H1 (cell line): ENCODE results near the gene HSPB1. TPM values are rescaled to one million over a fixed set of nuclear protein-coding genes. Genes with fewer than 3 reads are reported as not detected.

ENCODE experiments used
- CTCF ChIA-PET: fragments of 300-600 bp; sonication (Branson Sonifier 250); formaldehyde crosslinking; loops from one replicate; lab custom pipeline; 2021; ENCODE audit not compliant: partially characterized antibody; lab: Charles Lee
- POLR2A ChIA-PET: fragments of 300-600 bp; sonication (Branson Sonifier 250); formaldehyde crosslinking; loops from one replicate; lab custom pipeline; 2021; ENCODE audit warnings: inconsistent platforms; ENCODE audit not compliant: partially characterized antibody; lab: Charles Lee
- DNase-seq, 2 experiments: peaks; one replicate each; pipeline versions ENCODE4 v3.0.0 to v3.0.0-alpha.2; 2010 to 2022; ENCODE audit warnings: low spot score in 2 of 2, low read depth in 1 of 2, mixed read lengths in 1 of 2
- FAIRE-seq: peaks from 2 replicates; lab custom pipeline; 2011; peaks lifted over from hg19 to GRCh38; lab: Jason Lieb, UNC
- H2AFZ ChIP-seq: 2 replicates; pipeline ENCODE4 v1.8.1; 2012; ENCODE audit warnings: low read length, inconsistent platforms
- H2AK5ac ChIP-seq: 2 replicates; pipeline ENCODE4 v1.6.1; 2013; ENCODE audit warnings: low read depth, low read length
- H2BK120ac ChIP-seq: replicated peaks from 2 replicates; pipeline ENCODE3; 2013; ENCODE audit warnings: low read depth, low read length, inconsistent platforms
- H2BK12ac ChIP-seq: 2 replicates; pipeline ENCODE4 v1.6.1; 2013; ENCODE audit warnings: low read depth, low read length
- H2BK15ac ChIP-seq: 2 replicates; pipeline ENCODE4 v1.6.1; 2013; ENCODE audit warnings: low read length
- H2BK20ac ChIP-seq: 2 replicates; pipeline ENCODE4 v1.6.1; 2013; ENCODE audit warnings: low read length
- H2BK5ac ChIP-seq: 2 replicates; pipeline ENCODE4 v1.6.1; 2013; ENCODE audit warnings: low read depth, low read length
- H3K14ac ChIP-seq: 2 replicates; pipeline ENCODE4 v1.6.1; 2013; ENCODE audit warnings: inconsistent platforms; ENCODE audit not compliant: insufficient read length
- H3K18ac ChIP-seq: 2 replicates; pipeline ENCODE4 v1.6.1; 2013; ENCODE audit warnings: low read length; ENCODE audit errors: extremely low read depth
- H3K23ac ChIP-seq: 2 replicates; pipeline ENCODE4 v1.6.1; 2013; ENCODE audit warnings: inconsistent platforms; ENCODE audit not compliant: insufficient read length
- H3K23me2 ChIP-seq: 2 replicates; pipeline ENCODE4 v1.6.1; 2013; ENCODE audit warnings: low read depth, low read length
- H3K27ac ChIP-seq: 2 replicates; pipeline ENCODE4 v1.6.1; 2011; ENCODE audit warnings: low read depth, low read length, inconsistent platforms
- H3K27me3 ChIP-seq, 4 experiments: replicated peaks in 1 of 4; 1 replicate in 1 of 4; 2 replicates in 3 of 4; pipeline versions ENCODE4 v1.6.1 to v1.8.1; 2011 to 2013; ENCODE audit warnings: low read length in 3 of 4, mild to moderate bottlenecking in 3 of 4, inconsistent platforms in 2 of 4, mixed read lengths in 2 of 4, moderate library complexity in 1 of 4; ENCODE audit not compliant: control insufficient read depth in 3 of 4, insufficient read depth in 3 of 4; ENCODE audit errors: extremely low read depth in 1 of 4
- H3K36me3 ChIP-seq, 4 experiments: 2 replicates each; pipeline versions ENCODE4 v1.6.1 to v1.8.1; 2011 to 2013; ENCODE audit warnings: mild to moderate bottlenecking in 4 of 4, low read length in 3 of 4, moderate library complexity in 2 of 4, control low read depth in 1 of 4, inconsistent platforms in 1 of 4; ENCODE audit not compliant: insufficient read depth in 4 of 4, control insufficient read depth in 2 of 4
- H3K4ac ChIP-seq: replicated peaks from 2 replicates; pipeline ENCODE3; 2013; ENCODE audit warnings: low read length, low read depth, mixed read lengths, inconsistent platforms; ENCODE audit not compliant: insufficient read length
- H3K4me1 ChIP-seq, 4 experiments: replicated peaks in 1 of 4; 1 replicate in 1 of 4; 2 replicates in 3 of 4; pipeline versions ENCODE4 v1.6.1 to v1.8.1; 2011 to 2013; ENCODE audit warnings: low read length in 3 of 4, inconsistent platforms in 2 of 4, mixed read lengths in 1 of 4; ENCODE audit not compliant: insufficient read depth in 4 of 4, control insufficient read depth in 3 of 4
- H3K4me2 ChIP-seq, 2 experiments: 2 replicates each; pipeline versions ENCODE4 v1.6.1 to v1.8.1; 2011 to 2013; ENCODE audit warnings: low read depth in 2 of 2, low read length in 2 of 2, control low read depth in 1 of 2, inconsistent platforms in 1 of 2, mild to moderate bottlenecking in 1 of 2; ENCODE audit not compliant: insufficient read depth in 1 of 2
- H3K4me3 ChIP-seq, 4 experiments: fragments of 200-600, 300-600 bp in 1 of 4; sonication (generic), shearing (Covaris generic), sonication (Bioruptor Twin) in 1 of 4; 2 replicates each; pipeline versions ENCODE4 v1.5.1 to v1.8.1; 2011 to 2016; ENCODE audit warnings: low read length in 4 of 4, low read depth in 3 of 4, control low read depth in 2 of 4, inconsistent platforms in 2 of 4, mild to moderate bottlenecking in 2 of 4, mixed read lengths in 1 of 4, moderate library complexity in 1 of 4; ENCODE audit not compliant: insufficient read depth in 2 of 4; ENCODE audit errors: extremely low read depth in 1 of 4
- H3K56ac ChIP-seq: replicated peaks from 2 replicates; pipeline ENCODE3; 2013; ENCODE audit warnings: low read depth, mild to moderate bottlenecking, mixed read lengths, low read length, inconsistent platforms; ENCODE audit not compliant: insufficient read length
- H3K79me1 ChIP-seq: 2 replicates; pipeline ENCODE4 v1.6.1; 2013; ENCODE audit warnings: low read depth, low read length, control low read depth
- H3K79me2 ChIP-seq, 2 experiments: 2 replicates each; pipeline versions ENCODE4 v1.6.1 to v1.8.1; 2012 to 2013; ENCODE audit warnings: low read length in 2 of 2, mild to moderate bottlenecking in 2 of 2, inconsistent platforms in 1 of 2; ENCODE audit not compliant: insufficient read depth in 2 of 2, control insufficient read depth in 1 of 2
- H3K9ac ChIP-seq, 4 experiments: replicated peaks in 1 of 4; 1 replicate in 1 of 4; 2 replicates in 3 of 4; pipeline versions ENCODE4 v1.6.1 to v1.8.1; 2011 to 2013; ENCODE audit warnings: low read depth in 3 of 4, low read length in 3 of 4, control low read depth in 2 of 4, mild to moderate bottlenecking in 2 of 4, moderate library complexity in 2 of 4, inconsistent platforms in 1 of 4; ENCODE audit errors: extremely low read depth in 1 of 4
- H3K9me3 ChIP-seq, 2 experiments: 2 replicates each; pipeline versions ENCODE4 v1.6.1 to v1.8.1; 2012 to 2013; ENCODE audit warnings: mild to moderate bottlenecking in 2 of 2, moderate library complexity in 2 of 2, control low read depth in 1 of 2, inconsistent platforms in 1 of 2, low read depth in 1 of 2, low read length in 1 of 2, mixed read lengths in 1 of 2; ENCODE audit not compliant: insufficient read depth in 2 of 2
- H4K20me1 ChIP-seq, 2 experiments: replicated peaks in 1 of 2; 2 replicates each; pipeline versions ENCODE3 to v1.8.1; 2011 to 2013; ENCODE audit warnings: inconsistent platforms in 2 of 2, low read length in 2 of 2, mild to moderate bottlenecking in 1 of 2; ENCODE audit not compliant: insufficient read depth in 2 of 2, control insufficient read depth in 1 of 2
- H4K5ac ChIP-seq: 2 replicates; pipeline ENCODE4 v1.6.1; 2013; ENCODE audit warnings: low read length, low read depth, mixed read lengths, inconsistent platforms; ENCODE audit not compliant: insufficient read length
- H4K8ac ChIP-seq: 2 replicates; pipeline ENCODE4 v1.8.0; 2013; ENCODE audit warnings: mild to moderate bottlenecking, moderate library complexity, low read length, inconsistent platforms; ENCODE audit not compliant: insufficient read depth; ENCODE audit errors: extremely low read depth
- H4K91ac ChIP-seq: replicated peaks from 2 replicates; pipeline ENCODE3; 2013; ENCODE audit warnings: low read length, mixed read lengths, inconsistent platforms; ENCODE audit not compliant: insufficient read length
- BACH1 ChIP-seq: IDR thresholded peaks from 2 replicates; pipeline ENCODE4 v1.6.1; 2012; ENCODE audit warnings: low read length, improper control_type of control experiment
- KDM4A ChIP-seq: IDR thresholded peaks from one replicate; pipeline ENCODE4 v1.7.1; 2012; ENCODE audit warnings: low read depth, mild to moderate bottlenecking, moderate library complexity, low read length, inconsistent platforms; ENCODE audit not compliant: severe bottlenecking
- NANOG ChIP-seq: IDR thresholded peaks from 2 replicates; pipeline ENCODE4 v1.6.1; 2011; ENCODE audit warnings: low read length, low read depth, mild to moderate bottlenecking, inconsistent platforms; ENCODE audit not compliant: insufficient read depth, poor library complexity, severe bottlenecking
- POLR2AphosphoS5 ChIP-seq: IDR thresholded peaks from 2 replicates; pipeline ENCODE4 v1.6.1; 2011; ENCODE audit warnings: low read depth, low read length
- RAD21 ChIP-seq, 2 experiments: IDR thresholded peaks in 1 of 2; conservative IDR thresholded peaks in 1 of 2; 2 replicates each; pipeline ENCODE4 v1.6.1; 2011; ENCODE audit warnings: low read depth in 2 of 2, low read length in 2 of 2, improper control_type of control experiment in 1 of 2, inconsistent platforms in 1 of 2, mild to moderate bottlenecking in 1 of 2, moderate library complexity in 1 of 2
- RXRA ChIP-seq: IDR thresholded peaks from 2 replicates; pipeline ENCODE4 v1.6.1; 2011; ENCODE audit warnings: low read depth, mild to moderate bottlenecking, low read length, moderate library complexity; ENCODE audit not compliant: insufficient read depth
- SIX5 ChIP-seq: IDR thresholded peaks from 2 replicates; pipeline ENCODE4 v1.6.1; 2011; ENCODE audit warnings: mild to moderate bottlenecking, low read depth, low read length
- TAF1 ChIP-seq: IDR thresholded peaks from 2 replicates; pipeline ENCODE4 v1.6.1; 2011; ENCODE audit warnings: mild to moderate bottlenecking, low read depth, low read length
- WGBS, 2 experiments: shearing (Covaris generic) in 1 of 2; methylation state at CpG; one replicate each; pipeline versions ENCODE4 v1.1.6 to v1.1.7; 2013 to 2015; ENCODE audit warnings: low lambda C conversion rate in 2 of 2, mixed read lengths in 2 of 2, inconsistent platforms in 1 of 2, low coverage in 1 of 2, missing lambda C conversion rate in 1 of 2; ENCODE audit not compliant: insufficient replicate concordance in 2 of 2, insufficient coverage in 1 of 2, insufficient read length in 1 of 2; ENCODE audit errors: extremely low coverage in 1 of 2, missing lambda C conversion rate in 1 of 2; 5-methylcytosine and 5-hydroxymethylcytosine counted together
- polyA plus RNA-seq, 7 experiments: library from polyadenylated mRNA; depleted of rRNA in 3 of 7; stranded (reverse) in 5 of 7; unstranded in 2 of 7; fragments of >200 nt in 5 of 7; fragments of 200-250 nt in 2 of 7; gene quantifications; 1 replicate in 5 of 7; 2 replicates in 1 of 7; 4 replicates in 1 of 7; pipeline versions ENCODE4 v1.2.1 to v1.2.3, GENCODE V29; 2011 to 2013; ENCODE audit warnings: missing spikeins in 2 of 7, mixed read lengths in 2 of 7
- total RNA-seq: library from RNA; stranded (reverse); fragmentation: NEBNext Ultra II Directional; extraction: Animal tissue kit (Norgen Biotek cat#: 25700); gene quantifications from 2 replicates; pipeline ENCODE4 v1.2.1, GENCODE V29; 2021

Gene HSPB1
- total and polyA plus RNA-seq, 2 of the 8 experiments (the other 6 are each of a cell fraction or from before 2014, with no cell fraction given), result 165 to 254 TPM

DNA sequence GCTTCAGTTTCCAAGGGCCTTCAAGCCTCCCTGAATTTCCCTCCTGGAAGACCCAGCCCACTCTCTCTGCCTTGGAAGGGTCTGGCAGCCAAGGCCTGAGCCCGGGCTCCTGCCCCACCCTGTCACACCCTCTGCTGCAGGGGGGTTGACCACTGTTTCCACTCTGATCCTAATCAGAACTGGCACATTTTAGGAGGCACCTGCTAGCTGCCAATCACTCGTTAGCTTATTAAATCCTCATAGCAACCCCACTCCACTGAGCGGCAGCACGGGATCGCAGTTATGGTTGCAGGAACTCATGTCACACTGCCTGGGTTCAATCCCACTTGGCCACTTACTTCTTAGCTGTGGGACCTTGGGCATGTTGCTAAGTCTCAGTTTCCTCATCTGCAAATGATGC lies 12.9 kb downstream of the HSPB1 start:
- WGBS, 2 experiments, result 92% methylated on average over 5 of the region's 5 CpGs; no CpG with 5 or more reads in 1 of the 2 experiments
- no peak overlapping the region for H3K4ac ChIP-seq
- peaks cover 0 to 14% (median 7%) of the 10 kb centered on the region in 4 experiments; a peak in 6 of 7 replicates for H3K4me1 ChIP-seq
- no peaks in the 10 kb centered on the region for H3K79me1 ChIP-seq
- no peak for DNase-seq
- H3K23ac ChIP-seq, result no peak overlapping the region
- H3K4me3 ChIP-seq, result no peak overlapping the region
- peaks cover 0 to 1% of the 10 kb centered on the region in 2 experiments for H4K20me1 ChIP-seq
- 0 out of 2 replicates have a peak overlapping the region, but pooled peaks have one; percentile 72 for H2BK15ac ChIP-seq
- H3K27me3 ChIP-seq, result no peaks in the 10 kb centered on the region
- no peaks in the 10 kb centered on the region for H3K9me3 ChIP-seq
- H2BK20ac ChIP-seq, result no peak overlapping the region
- no peak for FAIRE-seq
- ChIA-PET CTCF (interaction anchor here (0.8 to 20.9 kb wide), 9 partner anchors 25 to 286 kb away, joined by 3 to 426 read pairs (median 10); no protein-coding TSS in a partner anchor), POLR2A (interaction anchor here (1.1 to 4.7 kb wide), 4 partner anchors 9 to 248 kb away, joined by 3 to 31 read pairs (median 7); no protein-coding TSS in a partner anchor)
- H3K23me2 ChIP-seq, result peaks cover 4% of the 10 kb centered on the region; the same call in 1 of the 2 replicates
- H3K9ac ChIP-seq, result no peak overlapping the region
- no peak overlapping the region for H3K18ac ChIP-seq
- no peak overlapping the region for H4K91ac ChIP-seq
- H2AFZ ChIP-seq, result no peak overlapping the region
- no peaks in the 10 kb centered on the region for H3K36me3 ChIP-seq
- no peak overlapping the region for H2AK5ac ChIP-seq
- TF ChIP-seq RXRA (no peak), NANOG (no peak), TAF1 (no peak), POLR2AphosphoS5 (no peak), BACH1 (no peak), SIX5 (no peak), KDM4A (no peak), RAD21 (IDR thresholded peaks at IDR 0.05 in 1 of 2, conservative IDR thresholded peaks at IDR 0.05 in 1 of 2; ENCODE audit: low read depth in 2 of 2, low read length in 2 of 2) (no peak)
- H4K8ac ChIP-seq, result no peak overlapping the region
- H3K27ac ChIP-seq, result no peak overlapping the region
- H3K79me2 ChIP-seq, result no peaks in the 10 kb centered on the region
- H2BK12ac ChIP-seq, result no peak overlapping the region
- H2BK5ac ChIP-seq, result no peak overlapping the region
- no peak overlapping the region for H3K14ac ChIP-seq
- no peak overlapping the region for H3K56ac ChIP-seq
- H4K5ac ChIP-seq, result no peak overlapping the region
- H2BK120ac ChIP-seq, result no peak overlapping the region
- no peak overlapping the region for H3K4me2 ChIP-seq
